OCI-LY3 (cell line): Measurements from ENCODE around the gene PPP1R1B.
A peak's percentile ranks its signal among the peaks of the same experiment; 100 is the strongest.

Experiments used
- H2AFZ ChIP-seq: fragments of 200-600, 300-600 bp; shearing (Covaris generic); 2 replicates; pipeline ENCODE4 v1.6.0; 2014; ENCODE audit warnings: antibody characterized with exemption, low read depth, low read length
- H3K27ac ChIP-seq: fragments of 200-600, 300-600 bp; sonication (generic); 2 replicates; pipeline ENCODE4 v1.5.1; 2014; ENCODE audit warnings: mild to moderate bottlenecking, low read length, moderate library complexity, mixed read lengths
- H3K27me3 ChIP-seq: fragments of 200-600, 300-600 bp; sonication (generic); 2 replicates; pipeline ENCODE4 v1.6.1; 2014; ENCODE audit warnings: low read depth, low read length, mixed read lengths
- H3K36me3 ChIP-seq: fragments of 200-600, 300-600 bp; sonication (generic); replicated peaks from 2 replicates; pipeline ENCODE3; 2014; ENCODE audit warnings: low read depth, low read length, mixed read lengths
- H3K4me1 ChIP-seq: fragments of 300-600, 200-600 bp; sonication (generic); 2 replicates; pipeline ENCODE4 v1.6.1; 2014; ENCODE audit warnings: low read length, mixed read lengths
- H3K4me2 ChIP-seq: fragments of 200-600, 300-600 bp; sonication (generic); 2 replicates; pipeline ENCODE4 v1.6.1; 2014; ENCODE audit warnings: low read length, mixed read lengths
- H3K4me3 ChIP-seq: fragments of 300-600, 200-600 bp; sonication (generic); 2 replicates; pipeline ENCODE4 v1.5.1; 2014; ENCODE audit warnings: antibody characterized with exemption, mild to moderate bottlenecking, low read length, moderate library complexity
- H3K79me2 ChIP-seq: fragments of 300-600, 200-600 bp; shearing (Covaris generic); 2 replicates; pipeline ENCODE4 v1.6.1; 2014; ENCODE audit warnings: mild to moderate bottlenecking, low read length, mixed read lengths
- H3K9ac ChIP-seq: fragments of 300-600, 200-600 bp; shearing (Covaris generic); 2 replicates; pipeline ENCODE4 v1.6.0; 2014; ENCODE audit warnings: mild to moderate bottlenecking, low read length, moderate library complexity
- H3K9me3 ChIP-seq: fragments of 200-600, 300-600 bp; shearing (Covaris generic); 2 replicates; pipeline ENCODE4 v1.6.1; 2014; ENCODE audit warnings: low read length, mixed read lengths; ENCODE audit not compliant: insufficient read depth
- H4K20me1 ChIP-seq: fragments of 200-600, 300-600 bp; sonication (generic); 2 replicates; pipeline ENCODE4 v1.6.1; 2016; ENCODE audit warnings: low read length, mixed read lengths; ENCODE audit not compliant: insufficient read depth
- CTCF ChIP-seq: fragments of 200-600, 300-600 bp; sonication (generic); IDR thresholded peaks from 2 replicates; pipeline ENCODE4 v1.5.1; 2014; ENCODE audit warnings: antibody characterized with exemption, low read length, low read depth
- EZH2phosphoT487 ChIP-seq: fragments of 200-600 bp; shearing (Covaris generic); IDR thresholded peaks from 2 replicates; pipeline ENCODE4 v1.6.1; 2018; ENCODE audit warnings: antibody characterized with exemption, mixed run types, low read depth

PPP1R1B gene

GRCh38 chr17:39634384-39634871 is 7.7 kb downstream of the PPP1R1B start:
- Histone ChIP-seq H3K4me2 (no peak overlapping the region), H2AFZ (no peak overlapping the region), H3K9me3 (no peaks in the 10 kb centered on the region), H3K27me3 (no peaks in the 10 kb centered on the region), H3K27ac (no peak overlapping the region), H3K79me2 (peaks cover 20% of the 10 kb centered on the region), H3K4me3 (no peak overlapping the region), H4K20me1 (no peaks in the 10 kb centered on the region), H3K4me1 (peaks cover 18% of the 10 kb centered on the region), H3K36me3 (no peaks in the 10 kb centered on the region), H3K9ac (no peak overlapping the region)
- TF ChIP-seq CTCF, result peak; percentile 98
- TF ChIP-seq EZH2phosphoT487, result no peak

- H3K4me1 ChIP-seq, result peaks cover 25% of the 10 kb centered on the region
- no peaks in the 10 kb centered on the region for H3K9me3 ChIP-seq
- peaks cover 30% of the 10 kb centered on the region for H3K79me2 ChIP-seq
- H3K36me3 ChIP-seq, result no peaks in the 10 kb centered on the region
- 0 out of 2 replicates have a peak overlapping the region, but pooled peaks have one; percentile 78 for H3K4me3 ChIP-seq
- H4K20me1 ChIP-seq, result peaks cover 5% of the 10 kb centered on the region; the same call in 1 of the 2 replicates
- no peaks in the 10 kb centered on the region for H3K27me3 ChIP-seq
- no peak overlapping the region for H2AFZ ChIP-seq
- H3K4me2 ChIP-seq, result peak overlapping the region; percentile 94; the same call in 1 of the 2 replicates
- no peak for TF ChIP-seq CTCF
- no peak for TF ChIP-seq EZH2phosphoT487
- H3K9ac ChIP-seq, result no peak overlapping the region
- no peak overlapping the region for H3K27ac ChIP-seq
Observed at GRCh38 chr17:39635614-39636176, 8.9 kb downstream of the PPP1R1B start.

GRCh38 chr17:39636587-39636926 is 9.8 kb downstream of the PPP1R1B start:
- no peak for TF ChIP-seq EZH2phosphoT487
- no peak for TF ChIP-seq CTCF
- Histone ChIP-seq H3K9me3 (no peaks in the 10 kb centered on the region), H3K4me3 (peak overlapping the region; percentile 78), H3K4me2 (peak overlapping the region; percentile 94), H3K27ac (peak overlapping the region; percentile 38), H3K4me1 (peaks cover 28% of the 10 kb centered on the region), H4K20me1 (peaks cover 12% of the 10 kb centered on the region), H3K9ac (peak overlapping the region; percentile 84), H3K36me3 (no peaks in the 10 kb centered on the region), H2AFZ (peak overlapping the region; percentile 42; the same call in 1 of the 2 replicates), H3K27me3 (no peaks in the 10 kb centered on the region), H3K79me2 (peaks cover 37% of the 10 kb centered on the region)

- Histone ChIP-seq H3K4me3 (peak within 1 kb of the TSS; percentile 78), H3K9me3 (no peaks in the 10 kb centered on the region), H3K27ac (peak within 1 kb of the TSS; percentile 38), H3K36me3 (no peaks in the 10 kb centered on the region), H3K4me1 (peaks cover 28% of the 10 kb centered on the region), H4K20me1 (peaks cover 18% of the 10 kb centered on the region), H3K27me3 (no peaks in the 10 kb centered on the region), H3K4me2 (peak within 1 kb of the TSS; percentile 94), H3K79me2 (peaks cover 40% of the 10 kb centered on the region), H3K9ac (peak within 1 kb of the TSS; percentile 84), H2AFZ (peak within 1 kb of the TSS; percentile 57; the same call in 1 of the 2 replicates)
- TF ChIP-seq CTCF (no peak), EZH2phosphoT487 (no peak)
Observed at GRCh38 chr17:39636927-39637736, 10.4 kb downstream of the PPP1R1B start, which contains the start of gene STARD3. Gene STARD3 (plus strand): TSS chr17:39637144. CDS start chr17:39653532, 16,388 bp downstream.
